IPS-NIHi7 (cell line): ENCODE data around the gene TLR8.
"Not testable (repeated sequence)": the region's sequence is repeated elsewhere in the genome, so short reads cannot be mapped to it uniquely, and the experiment has no call there.

Experiments used
- DNase-seq: peaks from one replicate; pipeline ENCODE4 v3.0.0; 2012; ENCODE audit warnings: mixed read lengths; ENCODE audit errors: extremely low spot score

TLR8 gene

DNA sequence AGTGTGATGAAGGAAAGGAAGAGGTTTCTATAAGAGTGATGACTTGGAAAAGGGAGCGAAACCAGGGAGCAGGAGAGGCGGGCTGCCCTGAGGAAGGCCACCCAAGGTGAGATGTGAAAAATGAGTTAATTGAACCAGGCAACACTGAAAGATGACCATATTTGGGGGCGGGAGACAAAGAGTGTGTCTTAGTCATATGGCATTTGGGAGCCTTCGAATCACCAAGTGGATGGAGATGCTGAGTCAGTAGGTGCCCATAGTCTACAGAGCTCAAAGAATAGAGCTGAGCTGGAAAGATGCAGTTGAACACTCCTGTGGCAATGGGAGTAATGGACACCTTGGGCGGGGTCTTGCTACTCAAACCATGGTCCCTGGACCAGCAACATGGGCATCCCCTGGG lies 8.3 kb upstream of the TLR8 start:
- no peak for DNase-seq

DNA sequence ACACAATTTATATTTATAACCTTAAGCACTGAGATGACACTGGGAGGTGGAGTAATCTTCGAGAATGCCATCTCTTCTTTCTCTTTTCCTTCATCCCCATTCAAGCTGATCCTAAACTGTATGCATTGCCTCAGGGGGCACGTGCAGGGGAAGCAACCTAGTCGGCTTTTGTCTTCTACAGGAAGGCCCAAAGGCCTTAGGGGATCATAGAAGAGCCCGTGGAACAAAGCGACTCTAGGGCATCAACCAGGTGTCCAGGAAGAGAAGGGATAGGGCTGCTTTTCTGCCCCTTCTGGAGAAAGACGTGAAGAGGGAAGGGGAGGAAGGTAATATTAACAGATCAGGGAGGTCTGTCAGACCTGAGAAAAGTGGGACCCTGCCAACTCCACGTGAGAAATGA lies 6.9 kb upstream of the TLR8 start:
- peak; percentile 35 for DNase-seq

DNA sequence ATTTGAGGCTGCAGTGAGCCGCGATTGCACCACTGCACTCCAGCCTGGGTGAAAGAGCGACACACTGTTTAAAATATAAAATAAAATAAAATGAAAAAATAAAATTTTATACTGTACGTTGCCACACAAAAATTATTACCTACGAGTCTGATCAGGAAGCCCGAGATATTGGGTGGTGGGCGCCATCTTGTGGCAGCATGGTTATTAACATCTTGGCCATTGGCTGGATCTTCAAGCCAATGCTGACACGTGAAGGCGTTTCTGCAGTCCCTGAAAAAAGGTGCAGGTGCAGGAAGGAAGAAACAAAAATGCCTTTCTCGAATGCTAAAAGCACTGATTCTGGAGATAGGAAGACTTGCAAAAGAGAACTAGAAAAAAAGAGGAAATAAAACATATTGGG lies 4.9 kb upstream of the TLR8 start:
- peak; percentile 84 for DNase-seq

DNA sequence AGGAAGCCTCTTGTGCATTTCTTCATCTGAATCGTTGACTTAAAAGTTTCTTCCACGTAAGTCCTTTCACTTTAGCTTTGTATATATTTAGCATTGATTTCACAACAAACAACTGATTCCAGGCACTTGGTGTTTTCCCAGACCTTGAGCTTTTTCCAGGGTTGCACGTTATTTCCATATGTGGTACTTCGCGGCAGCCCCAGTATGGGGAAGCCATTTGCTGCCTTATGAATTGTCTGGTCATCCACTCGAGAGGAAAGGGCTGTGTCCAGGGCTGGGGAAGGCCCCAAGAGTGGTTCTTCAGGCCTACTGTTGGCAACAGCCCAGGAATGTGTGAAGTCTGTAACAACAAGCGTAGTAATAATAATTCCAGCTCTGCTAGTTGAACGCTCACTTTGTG lies 2.8 kb upstream of the TLR8 start:
- DNase-seq: no peak

DNA sequence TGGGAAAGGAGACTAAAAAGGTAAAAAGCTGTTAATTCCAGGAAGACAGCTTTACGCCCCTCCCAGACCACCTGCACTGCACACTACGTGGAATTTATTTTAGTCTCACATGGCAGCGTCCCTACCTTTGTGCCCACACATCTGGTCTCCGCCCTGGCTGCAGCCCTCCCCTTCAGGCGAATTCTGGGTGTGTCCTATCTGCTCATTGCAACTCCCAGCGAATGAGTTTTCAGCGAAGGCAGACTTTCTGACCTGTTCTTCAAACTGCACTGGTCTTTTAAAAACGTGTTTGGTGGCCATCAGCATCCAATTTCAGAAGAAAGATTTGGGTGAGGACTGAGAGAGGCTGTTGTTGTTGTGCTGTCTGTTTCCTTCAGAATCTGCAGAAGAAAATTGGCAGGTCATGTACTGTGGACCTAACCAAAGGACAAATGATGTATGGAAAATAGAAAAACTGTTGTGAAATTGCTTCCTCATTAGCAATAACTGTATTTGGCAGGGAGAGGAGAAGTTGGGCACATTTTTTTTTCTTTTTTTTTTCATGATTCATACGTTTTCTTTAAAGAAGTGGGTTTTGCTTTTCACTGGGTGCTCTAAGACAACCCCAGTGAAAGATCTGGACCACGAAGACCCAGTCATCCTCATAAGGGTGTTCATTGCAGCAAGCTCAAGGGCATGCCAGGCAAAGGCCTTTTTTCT lies 4.2 kb downstream of the TLR8 start:
- DNase-seq: peak; percentile 29

DNA sequence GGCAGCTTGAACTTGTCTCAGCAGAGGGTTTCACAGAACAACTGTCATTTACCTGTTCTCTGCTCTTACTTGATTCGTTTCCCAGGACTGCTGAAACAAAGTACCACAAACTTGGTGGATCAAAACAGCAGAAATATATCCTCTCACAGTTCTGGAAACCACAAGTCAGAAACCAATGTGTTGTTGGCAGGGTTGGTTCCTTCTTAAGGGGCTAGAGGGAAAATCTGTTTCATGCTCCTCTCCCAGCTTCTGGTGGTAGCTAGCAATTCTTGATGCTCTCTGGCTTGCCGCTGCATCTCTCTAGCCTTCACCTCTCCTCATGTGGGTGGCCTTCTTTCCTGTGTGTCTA lies 4.7 kb downstream of the TLR8 start:
- DNase-seq: no peak

DNA sequence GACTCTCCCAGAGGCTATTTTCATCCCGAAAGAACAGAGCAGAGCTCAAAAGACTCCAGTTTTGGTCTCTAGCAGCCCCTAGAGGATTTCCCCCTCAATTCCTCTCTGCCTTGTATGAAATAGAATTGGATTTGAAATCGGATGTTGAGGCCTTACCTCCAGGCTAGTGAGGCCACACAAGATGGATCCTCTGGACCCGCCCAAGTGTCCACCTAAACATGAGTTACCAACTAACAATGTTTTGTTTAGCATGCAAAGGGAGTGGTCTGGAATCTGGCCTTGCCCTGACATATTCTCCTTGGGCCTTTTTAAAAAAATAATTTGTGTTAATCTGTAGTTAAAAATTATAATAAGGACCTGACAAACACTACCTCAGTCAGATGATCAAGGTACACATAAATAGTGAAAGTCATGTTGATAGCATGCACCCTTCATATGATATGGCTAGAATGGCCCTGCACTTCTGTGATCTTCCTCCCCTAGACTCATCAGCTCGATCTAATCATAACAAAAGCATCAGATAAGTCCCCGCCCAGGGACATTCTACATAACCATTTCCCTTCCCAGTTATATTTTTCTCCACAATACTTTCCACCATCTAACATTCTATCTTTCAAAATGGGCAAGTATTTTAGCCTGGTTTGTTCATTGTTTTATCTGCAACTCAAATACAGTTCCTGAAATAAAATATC lies 6.5 kb downstream of the TLR8 start:
- peak; percentile 19 for DNase-seq

DNA sequence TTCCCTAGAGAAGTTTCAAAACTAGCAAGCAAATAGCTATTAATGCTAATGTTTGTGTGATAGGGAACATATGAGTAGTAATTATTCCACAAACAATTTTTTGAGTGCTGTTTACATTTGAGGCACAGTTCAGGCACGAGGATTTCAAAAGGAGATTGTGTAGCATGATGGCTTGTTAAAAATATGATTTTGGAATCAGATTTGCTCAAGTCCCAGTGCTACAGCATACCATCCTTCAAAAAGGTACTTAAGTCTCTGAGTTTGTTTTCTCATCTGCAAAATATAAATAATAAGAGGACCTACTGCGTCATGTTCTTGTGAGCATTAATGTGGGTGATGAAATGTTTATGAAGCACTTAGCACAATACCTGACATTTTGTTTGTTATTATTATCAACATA lies 11.3 kb downstream of the TLR8 start:
- DNase-seq: no peak

DNA sequence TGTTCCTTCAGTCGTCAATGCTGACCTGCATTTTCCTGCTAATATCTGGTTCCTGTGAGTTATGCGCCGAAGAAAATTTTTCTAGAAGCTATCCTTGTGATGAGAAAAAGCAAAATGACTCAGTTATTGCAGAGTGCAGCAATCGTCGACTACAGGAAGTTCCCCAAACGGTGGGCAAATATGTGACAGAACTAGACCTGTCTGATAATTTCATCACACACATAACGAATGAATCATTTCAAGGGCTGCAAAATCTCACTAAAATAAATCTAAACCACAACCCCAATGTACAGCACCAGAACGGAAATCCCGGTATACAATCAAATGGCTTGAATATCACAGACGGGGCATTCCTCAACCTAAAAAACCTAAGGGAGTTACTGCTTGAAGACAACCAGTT lies 12.6 kb downstream of the TLR8 start:
- no peak for DNase-seq

DNA sequence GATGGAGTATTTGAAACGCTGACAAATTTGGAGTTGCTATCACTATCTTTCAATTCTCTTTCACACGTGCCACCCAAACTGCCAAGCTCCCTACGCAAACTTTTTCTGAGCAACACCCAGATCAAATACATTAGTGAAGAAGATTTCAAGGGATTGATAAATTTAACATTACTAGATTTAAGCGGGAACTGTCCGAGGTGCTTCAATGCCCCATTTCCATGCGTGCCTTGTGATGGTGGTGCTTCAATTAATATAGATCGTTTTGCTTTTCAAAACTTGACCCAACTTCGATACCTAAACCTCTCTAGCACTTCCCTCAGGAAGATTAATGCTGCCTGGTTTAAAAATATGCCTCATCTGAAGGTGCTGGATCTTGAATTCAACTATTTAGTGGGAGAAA lies 13.2 kb downstream of the TLR8 start:
- no peak for DNase-seq

DNA sequence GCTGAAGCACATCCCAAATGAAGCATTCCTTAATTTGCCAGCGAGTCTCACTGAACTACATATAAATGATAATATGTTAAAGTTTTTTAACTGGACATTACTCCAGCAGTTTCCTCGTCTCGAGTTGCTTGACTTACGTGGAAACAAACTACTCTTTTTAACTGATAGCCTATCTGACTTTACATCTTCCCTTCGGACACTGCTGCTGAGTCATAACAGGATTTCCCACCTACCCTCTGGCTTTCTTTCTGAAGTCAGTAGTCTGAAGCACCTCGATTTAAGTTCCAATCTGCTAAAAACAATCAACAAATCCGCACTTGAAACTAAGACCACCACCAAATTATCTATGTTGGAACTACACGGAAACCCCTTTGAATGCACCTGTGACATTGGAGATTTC lies 14.6 kb downstream of the TLR8 start:
- DNase-seq: no peak

DNA sequence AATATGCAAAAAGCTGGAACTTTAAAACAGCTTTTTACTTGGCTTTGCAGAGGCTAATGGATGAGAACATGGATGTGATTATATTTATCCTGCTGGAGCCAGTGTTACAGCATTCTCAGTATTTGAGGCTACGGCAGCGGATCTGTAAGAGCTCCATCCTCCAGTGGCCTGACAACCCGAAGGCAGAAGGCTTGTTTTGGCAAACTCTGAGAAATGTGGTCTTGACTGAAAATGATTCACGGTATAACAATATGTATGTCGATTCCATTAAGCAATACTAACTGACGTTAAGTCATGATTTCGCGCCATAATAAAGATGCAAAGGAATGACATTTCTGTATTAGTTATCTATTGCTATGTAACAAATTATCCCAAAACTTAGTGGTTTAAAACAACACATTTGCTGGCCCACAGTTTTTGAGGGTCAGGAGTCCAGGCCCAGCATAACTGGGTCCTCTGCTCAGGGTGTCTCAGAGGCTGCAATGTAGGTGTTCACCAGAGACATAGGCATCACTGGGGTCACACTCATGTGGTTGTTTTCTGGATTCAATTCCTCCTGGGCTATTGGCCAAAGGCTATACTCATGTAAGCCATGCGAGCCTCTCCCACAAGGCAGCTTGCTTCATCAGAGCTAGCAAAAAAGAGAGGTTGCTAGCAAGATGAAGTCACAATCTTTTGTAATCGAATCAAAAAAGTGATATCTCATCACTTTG lies 15.6 kb downstream of the TLR8 start:
- DNase-seq: no peak

DNA sequence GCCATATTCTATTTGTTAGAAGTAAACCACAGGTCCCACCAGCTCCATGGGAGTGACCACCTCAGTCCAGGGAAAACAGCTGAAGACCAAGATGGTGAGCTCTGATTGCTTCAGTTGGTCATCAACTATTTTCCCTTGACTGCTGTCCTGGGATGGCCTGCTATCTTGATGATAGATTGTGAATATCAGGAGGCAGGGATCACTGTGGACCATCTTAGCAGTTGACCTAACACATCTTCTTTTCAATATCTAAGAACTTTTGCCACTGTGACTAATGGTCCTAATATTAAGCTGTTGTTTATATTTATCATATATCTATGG lies 16.1 kb downstream of the TLR8 start:
- no peak for DNase-seq

DNA sequence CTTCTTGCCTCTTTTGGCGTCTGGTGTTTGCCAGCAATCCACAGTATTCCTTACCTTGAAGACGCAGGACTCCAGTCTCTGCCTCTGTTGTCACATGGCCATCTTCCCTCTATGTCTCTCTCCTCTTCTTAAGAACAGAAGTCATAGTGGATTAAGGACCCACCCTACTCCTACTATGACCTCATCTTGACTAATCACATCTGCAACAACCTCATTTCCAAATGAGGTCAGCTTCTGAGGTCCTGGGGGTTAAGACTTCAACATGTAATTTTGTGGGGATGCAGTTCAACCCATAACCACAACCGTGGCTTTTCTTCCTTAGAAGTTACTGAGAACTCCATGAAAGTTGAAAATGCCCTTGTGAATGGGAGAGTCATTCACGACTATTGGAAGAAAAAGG lies 23.3 kb downstream of the TLR8 start:
- DNase-seq: no peak

DNA sequence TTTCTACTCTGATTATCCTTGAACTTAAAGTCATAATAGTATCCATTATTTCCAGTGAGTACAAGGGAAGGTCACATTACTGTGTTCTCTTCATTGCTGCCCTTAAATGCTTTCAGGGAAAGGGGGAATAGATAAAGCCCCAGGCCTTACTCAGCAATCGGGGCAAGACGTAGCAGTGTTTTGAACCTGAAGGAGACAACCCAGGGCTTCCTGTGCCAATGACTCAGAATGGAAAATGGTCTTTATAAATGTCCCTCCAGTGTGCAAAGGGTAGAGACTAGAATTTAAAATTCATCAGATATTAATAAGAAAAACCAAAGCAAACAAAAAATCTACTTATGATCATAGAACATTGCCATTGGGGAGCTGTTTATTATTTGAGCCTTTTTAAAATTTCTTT lies 23.7 kb downstream of the TLR8 start:
- no peak for DNase-seq

DNA sequence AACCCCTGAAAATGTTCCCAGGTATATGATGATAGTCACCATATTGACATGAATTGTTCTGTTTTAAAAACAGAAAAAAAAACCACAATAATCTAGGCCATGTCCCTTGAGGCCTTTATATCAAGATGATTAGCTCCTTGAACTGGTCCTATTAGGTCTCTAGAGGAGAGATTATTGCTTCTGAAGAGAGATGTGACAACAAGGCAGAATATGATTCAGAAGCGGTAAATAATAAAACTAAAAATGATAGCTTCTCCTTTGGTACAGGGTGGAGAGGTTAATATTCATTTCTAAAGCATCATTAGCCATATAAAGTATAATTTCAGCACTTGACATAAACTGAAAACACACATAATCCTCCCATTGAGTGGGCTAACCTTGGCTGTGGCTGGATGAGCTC lies 25.8 kb downstream of the TLR8 start:
- DNase-seq: no peak

DNA sequence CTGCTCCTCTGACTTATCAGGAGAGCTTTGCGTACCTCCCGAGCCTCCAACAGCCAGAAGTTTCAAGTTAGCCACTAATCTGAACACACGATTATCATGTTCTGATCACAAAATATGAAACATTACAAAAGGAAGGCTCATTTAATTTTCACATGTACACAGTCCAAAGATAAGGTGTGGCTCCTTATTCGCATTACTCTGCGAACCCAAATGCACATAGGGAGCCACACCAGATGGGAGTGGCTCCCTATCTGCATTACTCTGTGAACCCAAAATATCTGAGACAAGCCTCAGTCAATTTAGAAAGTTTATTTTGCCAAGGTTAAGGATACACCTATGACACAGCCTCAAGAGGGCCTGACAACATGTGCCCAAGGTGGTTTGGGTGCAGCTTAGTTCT lies 28.4 kb downstream of the TLR8 start:
- no peak for DNase-seq

DNA sequence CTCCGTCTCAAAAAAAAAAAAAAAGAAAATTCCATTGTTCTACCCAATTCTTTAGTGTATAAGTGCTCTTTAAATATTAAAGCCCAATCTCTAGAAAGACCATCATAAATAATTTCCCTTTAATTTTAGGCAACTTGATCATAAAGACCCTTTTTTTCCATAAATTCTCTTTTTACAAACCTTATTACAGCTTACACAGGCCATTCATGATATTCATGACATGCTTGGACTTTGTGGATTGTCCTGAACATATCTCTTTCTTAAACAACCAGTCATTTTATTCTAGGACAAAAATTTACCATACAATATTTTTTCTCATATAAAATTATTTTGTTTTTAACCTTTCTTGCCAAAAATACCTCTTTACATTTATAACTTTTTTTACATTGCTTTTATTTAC lies 30.5 kb downstream of the TLR8 start:
- no peak for DNase-seq

DNA sequence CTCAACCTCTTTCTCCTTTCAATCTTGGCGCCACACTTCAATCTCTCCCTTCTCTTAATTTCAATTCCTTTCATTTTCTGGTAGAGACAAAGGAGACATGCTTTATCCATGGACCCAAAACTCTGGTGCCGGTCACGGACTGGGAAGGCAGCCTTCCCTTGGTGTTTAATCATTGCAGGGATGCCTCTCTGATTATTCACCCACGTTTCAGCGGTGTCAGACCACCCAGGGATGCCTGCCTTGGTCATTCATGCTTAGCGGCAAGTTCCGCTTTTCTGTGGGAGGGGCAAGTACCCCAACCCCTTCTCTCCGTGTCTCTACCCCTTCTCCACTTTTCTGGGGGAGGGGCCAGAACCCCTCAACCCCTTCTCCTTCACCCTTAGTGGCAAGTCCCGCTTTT lies 34.1 kb downstream of the TLR8 start:
- DNase-seq: not testable (repeated sequence)

DNA sequence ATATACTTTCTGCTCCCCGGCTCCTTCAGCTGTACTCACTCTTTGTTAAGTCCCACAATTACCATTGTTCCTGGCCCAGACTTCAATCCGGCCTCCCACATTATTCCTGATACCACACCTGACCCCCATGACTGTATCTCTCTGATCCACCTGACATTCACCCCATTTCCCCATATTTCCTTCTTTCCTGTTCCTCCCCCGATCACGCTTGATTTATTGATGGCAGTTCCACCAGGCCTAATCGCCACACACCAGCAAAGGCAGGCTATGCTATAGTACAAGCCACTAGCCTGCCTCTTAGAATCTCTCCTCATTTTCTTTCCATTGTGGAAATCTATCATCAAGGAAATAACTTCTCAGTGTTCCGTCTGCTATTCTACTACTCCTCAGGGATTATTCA lies 37.2 kb downstream of the TLR8 start:
- not testable (repeated sequence) for DNase-seq

DNA sequence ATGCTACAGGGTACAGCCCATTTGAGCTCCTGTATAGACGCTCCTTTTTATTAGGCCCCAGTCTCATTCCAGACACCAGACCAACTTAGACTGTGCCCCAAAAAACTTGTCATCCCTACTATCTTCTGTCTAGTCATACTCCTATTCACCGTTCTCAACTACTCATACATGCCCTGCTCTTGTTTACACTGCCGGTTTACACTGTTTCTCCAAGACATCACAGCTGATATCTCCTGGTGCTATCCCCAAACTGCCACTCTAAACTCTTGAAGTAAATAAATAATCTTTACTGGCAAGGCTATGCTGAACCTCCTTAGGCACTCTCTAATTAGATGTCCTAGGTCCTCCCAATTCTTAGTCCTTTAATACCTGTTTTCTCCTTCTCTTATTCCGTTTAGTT lies 38.0 kb downstream of the TLR8 start:
- DNase-seq: not testable (repeated sequence)

DNA sequence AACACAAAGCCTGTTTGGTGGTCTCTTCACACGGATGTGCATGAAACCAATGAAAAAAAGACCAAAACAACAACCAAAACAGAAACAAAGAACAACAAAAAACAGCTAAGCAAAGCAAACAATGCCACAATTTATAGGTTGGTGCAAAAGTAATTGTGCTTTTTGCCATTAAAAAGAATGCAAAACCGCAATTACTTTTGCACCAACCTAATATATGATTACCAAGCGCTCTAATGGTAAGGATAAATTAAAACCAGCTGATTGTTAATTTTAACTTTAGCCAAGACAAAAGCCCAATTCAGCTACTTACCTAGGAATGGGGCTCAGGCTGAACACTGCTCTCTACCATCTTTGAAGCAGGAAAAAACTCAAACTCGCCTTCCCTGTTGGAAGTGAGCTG lies 39.1 kb downstream of the TLR8 start:
- no peak for DNase-seq

DNA sequence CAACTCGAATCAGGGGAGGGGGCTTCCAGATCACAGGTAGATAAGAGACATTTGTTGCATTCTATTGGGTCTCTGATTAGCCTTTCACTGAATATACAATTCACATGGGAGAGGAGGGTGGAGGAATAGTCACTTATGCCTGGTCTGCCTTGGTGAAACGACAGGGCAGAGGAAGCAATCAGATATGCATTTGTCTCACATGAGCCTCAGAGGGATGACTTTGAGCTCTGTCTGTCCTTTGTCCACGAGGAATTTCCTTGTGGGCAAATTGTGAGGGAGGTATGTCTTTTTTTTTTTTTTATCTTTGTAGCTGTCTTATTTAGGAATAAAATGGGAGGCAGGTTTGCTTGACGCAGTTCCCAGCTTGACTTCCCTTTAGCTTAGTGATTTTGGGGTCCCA lies 40.0 kb downstream of the TLR8 start:
- no peak for DNase-seq
